IgD-negative memory B cell (primary cell): Measurements from ENCODE around the gene ZFAND2A. TPM values are rescaled to one million over a fixed set of nuclear protein-coding genes. Genes with fewer than 3 reads are reported as not detected.

Source experiments
- H3K27ac Mint-ChIP-seq, 3 donors: one replicate each; pipeline ENCODE4 v1.8.0; 2020 to 2022; ENCODE audit warnings: mild to moderate bottlenecking in 3 of 3, mixed read lengths in 3 of 3, moderate library complexity in 1 of 3
- H3K27me3 Mint-ChIP-seq: one replicate; pipeline ENCODE4 v1.8.0; 2021; ENCODE audit warnings: mixed read lengths
- H3K36me3 Mint-ChIP-seq: one replicate; pipeline ENCODE4 v1.8.0; 2020; ENCODE audit warnings: mild to moderate bottlenecking, mixed read lengths
- H3K4me1 Mint-ChIP-seq, 3 donors: one replicate each; pipeline ENCODE4 v1.8.0; 2020 to 2022; ENCODE audit warnings: mixed read lengths in 3 of 3, mild to moderate bottlenecking in 1 of 3
- H3K4me3 Mint-ChIP-seq, 4 donors: one replicate each; pipeline ENCODE4 v1.8.0; 2020 to 2022; ENCODE audit warnings: mild to moderate bottlenecking in 4 of 4, mixed read lengths in 4 of 4, moderate library complexity in 3 of 4
- H3K9me3 Mint-ChIP-seq, 3 donors: one replicate each; pipeline ENCODE4 v1.8.0; 2020 to 2021; ENCODE audit warnings: mixed read lengths in 3 of 3, mild to moderate bottlenecking in 1 of 3
- polyA plus RNA-seq: library from polyadenylated mRNA; unstranded; fragments of 300-500 nt; fragmentation: Illumina TruSeq; gene quantifications from one replicate; pipeline ENCODE4 v1.2.3, GENCODE V29; 2021

Gene ZFAND2A
- polyA plus RNA-seq, 1 donor from 2014 or later, result 51.1 TPM

- Mint-ChIP-seq H3K4me1 (peaks cover 0 to 3% (median 0%) of the 10 kb centered on the region in 3 donors), H3K4me3 (no peak overlapping the region), H3K27me3 (no peaks in the 10 kb centered on the region), H3K9me3 (peaks cover 0 to 4% (median 0%) of the 10 kb centered on the region in 3 donors), H3K27ac (no peak overlapping the region), H3K36me3 (peaks cover 4% of the 10 kb centered on the region)
Measured at GRCh38 chr7:1130021-1130990, 29.7 kb downstream of the ZFAND2A start.

- peaks cover 0 to 3% (median 0%) of the 10 kb centered on the region in 3 donors for H3K4me1 Mint-ChIP-seq
- H3K9me3 Mint-ChIP-seq, result peaks cover 0 to 4% (median 0%) of the 10 kb centered on the region in 3 donors
- peaks cover 4% of the 10 kb centered on the region for H3K36me3 Mint-ChIP-seq
- no peak overlapping the region for H3K4me3 Mint-ChIP-seq
- no peaks in the 10 kb centered on the region for H3K27me3 Mint-ChIP-seq
- no peak overlapping the region for H3K27ac Mint-ChIP-seq
Measured at GRCh38 chr7:1129431-1129830, 30.6 kb downstream of the ZFAND2A start.

- Mint-ChIP-seq H3K4me1 (peaks cover 0 to 2% (median 0%) of the 10 kb centered on the region in 3 donors), H3K27me3 (no peaks in the 10 kb centered on the region), H3K9me3 (peaks cover 0 to 4% (median 0%) of the 10 kb centered on the region in 3 donors), H3K4me3 (no peak overlapping the region), H3K27ac (peak overlapping the region in 1 of 3 donors; percentile 23), H3K36me3 (peaks cover 4% of the 10 kb centered on the region)
Measured at GRCh38 chr7:1127001-1127400, 33.0 kb downstream of the ZFAND2A start.

GRCh38 chr7:1125603-1125969 is 34.4 kb downstream of the ZFAND2A start:
- H3K27ac Mint-ChIP-seq, result no peak overlapping the region

GRCh38 chr7:1124816-1125602 is 35.0 kb downstream of the ZFAND2A start:
- Mint-ChIP-seq H3K9me3 (no peaks in the 10 kb centered on the region), H3K4me3 (peak overlapping the region in 1 of 4 donors; percentile 27), H3K36me3 (peaks cover 4% of the 10 kb centered on the region), H3K4me1 (peaks cover 0 to 2% (median 0%) of the 10 kb centered on the region in 3 donors), H3K27me3 (no peaks in the 10 kb centered on the region), H3K27ac (no peak overlapping the region)

More at GRCh38 chr7:1125603-1125969, 34.4 kb downstream of the ZFAND2A start:
- H3K4me3 Mint-ChIP-seq, result no peak overlapping the region
- no peaks in the 10 kb centered on the region for H3K27me3 Mint-ChIP-seq
- H3K9me3 Mint-ChIP-seq, result no peaks in the 10 kb centered on the region
- peaks cover 0 to 2% (median 0%) of the 10 kb centered on the region in 3 donors for H3K4me1 Mint-ChIP-seq
- H3K36me3 Mint-ChIP-seq, result peaks cover 4% of the 10 kb centered on the region

- Mint-ChIP-seq H3K4me3 (no peak overlapping the region), H3K36me3 (peaks cover 2% of the 10 kb centered on the region), H3K27me3 (no peaks in the 10 kb centered on the region), H3K9me3 (no peaks in the 10 kb centered on the region), H3K4me1 (peaks cover 0 to 2% (median 0%) of the 10 kb centered on the region in 3 donors), H3K27ac (peak overlapping the region in 1 of 3 donors; percentile 53)
Measured at GRCh38 chr7:1124164-1124563, 35.8 kb downstream of the ZFAND2A start.

GRCh38 chr7:1123715-1124114 is 36.3 kb downstream of the ZFAND2A start:
- H3K27me3 Mint-ChIP-seq, result no peaks in the 10 kb centered on the region
- H3K27ac Mint-ChIP-seq, result no peak overlapping the region
- H3K9me3 Mint-ChIP-seq, result no peaks in the 10 kb centered on the region
- peaks cover 2% of the 10 kb centered on the region for H3K36me3 Mint-ChIP-seq
- H3K4me1 Mint-ChIP-seq, result peaks cover 0 to 2% (median 0%) of the 10 kb centered on the region in 3 donors
- no peak overlapping the region for H3K4me3 Mint-ChIP-seq

GRCh38 chr7:1122832-1123501 is 37.0 kb downstream of the ZFAND2A start:
- Mint-ChIP-seq H3K9me3 (no peaks in the 10 kb centered on the region), H3K27ac (no peak overlapping the region), H3K27me3 (no peaks in the 10 kb centered on the region), H3K4me1 (peaks cover 0 to 2% (median 0%) of the 10 kb centered on the region in 3 donors), H3K36me3 (peaks cover 2% of the 10 kb centered on the region), H3K4me3 (peak overlapping the region in 2 of 4 donors; percentile 33 to 58)

- H3K27me3 Mint-ChIP-seq, result no peaks in the 10 kb centered on the region
- no peaks in the 10 kb centered on the region for H3K9me3 Mint-ChIP-seq
- peaks cover 0 to 2% (median 0%) of the 10 kb centered on the region in 3 donors for H3K4me1 Mint-ChIP-seq
- H3K36me3 Mint-ChIP-seq, result peaks cover 2% of the 10 kb centered on the region
- H3K27ac Mint-ChIP-seq, result no peak overlapping the region
- peak overlapping the region in 2 of 4 donors; percentile 33 to 58 for H3K4me3 Mint-ChIP-seq
Measured at GRCh38 chr7:1121886-1122831, 37.8 kb downstream of the ZFAND2A start.

GRCh38 chr7:1121476-1121875 is 38.5 kb downstream of the ZFAND2A start:
- H3K4me1 Mint-ChIP-seq, result peaks cover 0 to 2% (median 0%) of the 10 kb centered on the region in 3 donors
- H3K36me3 Mint-ChIP-seq, result peaks cover 2% of the 10 kb centered on the region
- H3K9me3 Mint-ChIP-seq, result no peaks in the 10 kb centered on the region
- H3K27me3 Mint-ChIP-seq, result no peaks in the 10 kb centered on the region
- no peak overlapping the region for H3K4me3 Mint-ChIP-seq
- H3K27ac Mint-ChIP-seq, result no peak overlapping the region

- no peaks in the 10 kb centered on the region for H3K27me3 Mint-ChIP-seq
- H3K4me1 Mint-ChIP-seq, result peaks cover 0 to 2% (median 0%) of the 10 kb centered on the region in 3 donors
- H3K9me3 Mint-ChIP-seq, result no peaks in the 10 kb centered on the region
- no peak overlapping the region for H3K27ac Mint-ChIP-seq
- no peak overlapping the region for H3K4me3 Mint-ChIP-seq
- no peaks in the 10 kb centered on the region for H3K36me3 Mint-ChIP-seq
Measured at GRCh38 chr7:1120791-1121190, 39.2 kb downstream of the ZFAND2A start.

GRCh38 chr7:1119201-1119600 is 40.8 kb downstream of the ZFAND2A start:
- Mint-ChIP-seq H3K27me3 (no peaks in the 10 kb centered on the region), H3K27ac (no peak overlapping the region), H3K4me1 (peaks cover 0 to 2% (median 0%) of the 10 kb centered on the region in 3 donors), H3K36me3 (no peaks in the 10 kb centered on the region), H3K9me3 (no peaks in the 10 kb centered on the region), H3K4me3 (no peak overlapping the region)

- H3K4me3 Mint-ChIP-seq, result no peak overlapping the region
- no peaks in the 10 kb centered on the region for H3K36me3 Mint-ChIP-seq
- H3K27ac Mint-ChIP-seq, result peak overlapping the region in 1 of 3 donors; percentile 39
- no peaks in the 10 kb centered on the region for H3K27me3 Mint-ChIP-seq
- no peaks in the 10 kb centered on the region for H3K9me3 Mint-ChIP-seq
- no peaks in the 10 kb centered on the region for H3K4me1 Mint-ChIP-seq
Measured at GRCh38 chr7:1117321-1117928, 42.6 kb downstream of the ZFAND2A start.
